HG02798 (cell line): ENCODE data around the gene MSANTD2.

Experiments
- ATAC-seq: cut with Tn5 transposase; IDR thresholded peaks from one replicate; pipeline ENCODE4 v1.9.1; 2021; ENCODE audit warnings: mild to moderate bottlenecking; ENCODE audit not compliant: unreplicated experiment, poor library complexity

The MSANTD2 gene

DNA sequence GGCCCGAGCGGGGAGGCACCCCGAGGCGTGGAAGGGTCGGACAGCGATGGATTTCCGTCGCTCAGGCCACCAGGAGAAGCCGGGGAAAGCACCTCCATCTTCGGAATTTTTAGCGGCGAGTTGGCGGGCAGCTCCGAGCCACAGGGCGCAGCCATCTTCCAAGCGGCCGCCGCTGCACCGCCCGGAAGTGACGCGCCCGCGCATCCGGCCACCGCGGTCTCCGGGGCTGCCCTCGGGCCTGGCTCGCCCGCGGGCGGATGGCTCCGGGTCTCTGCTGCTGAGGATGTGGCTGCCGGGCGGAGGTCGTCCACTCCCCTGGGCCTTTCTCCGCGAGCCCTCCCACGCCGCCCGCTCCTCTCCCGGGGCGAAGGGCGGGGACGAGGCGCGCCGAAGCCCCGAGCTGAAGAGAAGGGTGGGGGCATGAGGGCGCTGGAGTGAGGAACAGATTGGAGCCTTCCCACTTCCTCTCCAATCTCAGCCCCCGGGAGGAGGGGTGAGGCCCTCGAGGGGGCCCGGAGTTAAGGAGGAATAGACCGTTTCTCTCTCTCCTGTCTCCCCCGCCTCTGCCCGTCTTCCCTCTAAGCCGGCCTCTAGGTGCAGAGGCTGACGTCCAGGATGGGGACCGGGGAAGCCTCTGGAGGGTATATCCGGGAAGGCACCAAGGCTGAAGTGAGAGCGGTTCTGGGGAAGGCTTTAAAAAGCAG lies at the start of gene MSANTD2:
MSANTD2 (minus strand) TSS at position 181 of the 704 bp plus-strand sequence; CDS start at position 155, 26 bp downstream.
- ATAC-seq: peak; percentile 92

DNA sequence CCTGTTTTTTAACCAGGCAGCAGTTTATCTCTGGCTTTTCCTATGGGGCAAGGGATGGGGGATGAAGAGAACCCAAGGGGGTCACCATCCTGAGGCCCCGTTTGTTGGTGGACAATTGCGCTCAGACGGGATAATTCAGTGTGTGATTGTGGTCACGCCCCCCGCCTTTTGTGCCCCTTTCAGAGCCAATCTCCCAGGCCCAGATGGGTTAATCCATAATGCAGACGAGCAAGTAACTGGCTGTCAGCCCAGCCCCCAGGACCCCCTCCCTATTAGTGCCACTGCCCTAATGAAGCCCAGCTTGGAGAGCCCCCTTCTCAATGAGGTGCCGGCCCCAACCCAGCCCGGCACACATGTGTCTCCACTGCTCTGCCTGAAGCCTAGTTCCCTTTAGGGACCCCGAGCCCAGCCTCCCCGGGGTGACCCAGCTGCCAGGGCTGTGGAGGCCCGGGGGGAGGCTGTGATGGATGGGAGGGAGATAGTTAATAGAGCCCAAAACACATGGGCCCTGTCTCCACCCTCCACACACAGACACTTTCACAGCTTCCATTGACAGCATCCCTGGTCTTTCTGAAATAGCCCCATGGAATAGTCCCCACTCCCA lies 46.0 kb upstream of the MSANTD2 start:
- ATAC-seq: no peak

- ATAC-seq: no peak
Measured at GRCh38 chr11:124844664-124845079, 44.5 kb upstream of the MSANTD2 start.

- no peak for ATAC-seq
Measured at GRCh38 chr11:124843616-124843910, 43.4 kb upstream of the MSANTD2 start.

DNA sequence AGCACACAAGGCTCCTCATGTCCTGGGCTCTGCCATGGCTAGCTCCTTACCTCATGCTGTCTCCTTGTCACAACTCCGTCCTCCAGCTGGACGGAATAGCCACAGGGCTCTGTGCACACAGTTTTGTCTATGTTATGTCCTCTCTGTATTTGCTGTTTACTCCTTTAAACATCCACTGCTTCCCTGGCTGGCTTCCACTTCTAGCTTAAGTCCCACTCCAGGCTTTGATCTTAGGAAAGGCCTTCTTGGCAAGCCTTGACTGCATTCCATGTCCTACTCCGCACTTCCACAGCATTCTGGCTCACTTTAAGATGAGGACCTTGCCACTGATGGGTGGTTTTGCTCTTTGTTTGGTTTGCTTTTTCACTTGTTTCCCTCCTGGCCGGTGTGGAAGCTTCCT lies 42.1 kb upstream of the MSANTD2 start:
- ATAC-seq: no peak

GRCh38 chr11:124841840-124842239 lies 41.6 kb upstream of the MSANTD2 start:
- ATAC-seq: no peak

GRCh38 chr11:124841201-124841600 lies 41.0 kb upstream of the MSANTD2 start:
- no peak for ATAC-seq

DNA sequence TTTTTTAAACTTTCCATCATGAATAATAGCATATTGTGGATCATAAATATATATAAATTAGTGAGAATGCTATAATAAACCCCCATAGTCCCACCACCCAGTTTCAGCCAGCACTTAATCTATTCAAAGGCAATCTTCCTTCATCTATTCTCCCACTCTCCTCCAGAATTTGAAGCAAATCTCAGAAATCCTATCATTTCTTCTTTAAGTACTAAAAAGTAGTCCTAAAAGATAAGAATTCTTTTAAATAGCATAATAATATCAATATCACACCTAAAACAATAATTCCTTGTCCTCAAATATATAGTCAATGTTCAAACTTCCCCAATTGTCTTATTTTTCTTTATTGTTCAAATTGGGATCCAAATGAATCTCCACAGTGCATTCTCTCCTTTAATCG lies 40.5 kb upstream of the MSANTD2 start:
- ATAC-seq: no peak

- no peak for ATAC-seq
Measured at GRCh38 chr11:124839972-124840621, 39.9 kb upstream of the MSANTD2 start.

GRCh38 chr11:124839128-124839971 lies 39.1 kb upstream of the MSANTD2 start:
- no peak for ATAC-seq

GRCh38 chr11:124838805-124839127 lies 38.6 kb upstream of the MSANTD2 start:
- no peak for ATAC-seq

- ATAC-seq: peak; percentile 34
Measured at GRCh38 chr11:124837491-124837856, 37.3 kb upstream of the MSANTD2 start.

DNA sequence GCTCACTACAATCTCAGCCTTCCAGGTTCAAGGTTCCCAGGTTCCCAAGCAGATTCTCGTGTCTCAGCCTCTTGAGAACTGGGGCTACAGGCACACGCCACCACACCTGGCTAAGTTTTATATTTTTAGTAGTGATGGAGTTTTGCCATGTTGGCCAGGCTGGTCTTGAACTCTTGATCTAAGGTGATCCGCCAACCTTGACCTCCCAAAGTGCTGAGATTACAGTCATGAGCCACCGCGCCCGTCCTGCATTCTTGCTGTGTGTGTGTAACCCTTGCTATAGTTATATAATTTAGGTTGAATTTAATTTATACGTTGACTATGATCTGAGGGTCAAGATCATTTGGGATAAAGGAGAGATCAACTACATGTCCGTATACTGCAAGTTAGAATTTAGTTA lies 35.7 kb upstream of the MSANTD2 start:
- no peak for ATAC-seq

- ATAC-seq: no peak
Measured at GRCh38 chr11:124834526-124835180, 34.4 kb upstream of the MSANTD2 start.

DNA sequence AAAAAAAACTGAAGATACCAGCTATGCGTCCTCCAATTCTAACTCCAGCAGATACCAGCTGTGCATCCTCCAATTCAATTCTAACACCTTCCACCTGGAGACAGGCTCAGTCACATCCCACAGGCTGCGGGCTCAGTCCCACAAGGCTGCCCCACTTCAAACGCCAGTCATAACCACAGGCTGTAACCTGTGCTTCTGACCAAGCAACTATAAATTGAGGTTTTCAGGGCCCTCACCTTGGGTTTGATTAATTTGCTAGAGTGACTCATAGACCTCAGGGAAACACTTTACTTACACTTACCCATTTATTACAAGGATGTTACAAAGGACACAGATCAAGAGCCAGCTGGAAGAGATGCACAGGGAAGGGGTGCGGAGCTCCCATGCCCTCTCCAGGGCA lies 32.4 kb upstream of the MSANTD2 start:
- no peak for ATAC-seq

DNA sequence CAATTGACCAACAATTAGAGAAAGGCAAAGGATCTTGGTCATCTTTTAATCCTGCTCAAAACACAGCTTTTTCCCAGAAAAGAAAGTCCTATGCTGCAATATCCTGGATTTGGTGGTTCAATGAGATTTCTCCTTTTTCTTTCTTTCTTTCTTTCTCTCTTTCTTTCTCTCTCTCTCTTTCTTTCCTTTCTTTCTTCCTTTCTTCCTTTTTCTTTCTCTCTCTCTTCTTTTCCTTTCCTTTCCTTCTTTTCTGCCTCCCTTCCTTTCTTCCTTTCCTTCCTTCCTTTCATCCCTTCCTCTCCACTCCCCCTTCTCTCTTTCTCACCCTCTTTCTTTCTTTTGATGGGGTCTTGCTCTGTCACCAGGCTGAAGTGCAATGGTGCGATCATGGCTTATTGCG lies 31.7 kb upstream of the MSANTD2 start:
- no peak for ATAC-seq

DNA sequence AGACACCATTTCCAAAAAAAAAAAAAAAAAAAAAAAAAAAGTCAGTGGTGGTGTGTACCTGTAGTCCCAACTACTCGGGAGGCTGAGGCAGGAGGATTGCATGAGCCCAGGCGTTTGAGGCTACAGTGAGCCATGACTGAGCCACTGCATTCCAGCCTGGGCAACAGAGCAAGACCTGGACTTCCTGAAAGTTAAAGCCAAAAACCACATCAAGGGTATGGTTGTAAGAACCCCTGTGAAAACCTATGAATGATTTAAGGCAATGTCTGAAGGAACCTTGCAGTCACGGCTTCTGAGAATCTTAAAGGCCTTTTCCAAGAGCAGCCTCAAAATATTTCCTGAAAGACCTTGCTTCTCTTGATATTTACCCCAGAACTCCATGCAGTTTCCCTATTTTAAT lies 30.5 kb upstream of the MSANTD2 start:
- no peak for ATAC-seq

GRCh38 chr11:124829986-124830385 lies 29.8 kb upstream of the MSANTD2 start:
- ATAC-seq: no peak

DNA sequence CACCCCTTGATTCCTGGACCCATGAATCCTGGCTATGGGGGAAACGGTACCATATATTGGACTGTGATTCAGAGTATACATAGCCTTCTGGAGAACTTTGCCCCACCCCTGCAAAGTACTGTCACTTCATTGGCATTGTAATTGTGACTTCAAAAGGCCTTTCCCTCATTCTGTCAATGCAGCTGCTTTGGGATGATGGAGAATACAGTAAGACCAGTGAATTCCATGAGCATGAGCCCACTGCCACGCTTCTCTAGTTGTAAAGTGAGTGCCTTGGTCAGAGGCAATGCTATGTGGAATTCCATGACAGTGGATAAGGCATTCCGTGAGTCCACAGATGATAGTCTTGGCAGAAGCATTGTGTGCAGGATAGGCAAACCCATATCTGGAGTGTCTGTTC lies 25.7 kb upstream of the MSANTD2 start:
- no peak for ATAC-seq

GRCh38 chr11:124823512-124824376 lies 23.5 kb upstream of the MSANTD2 start:
- ATAC-seq: no peak
